Mammary epithelial cell (primary cell): ENCODE results near the gene RPS6KA2.

Experiments used
- CTCF ChIP-seq, 2 donors: IDR thresholded peaks in 1 of 2; conservative IDR thresholded peaks in 1 of 2; 2 replicates each; pipeline ENCODE4 v1.5.1; 2011 to 2012; ENCODE audit warnings: inconsistent platforms in 2 of 2, low read length in 2 of 2, mild to moderate bottlenecking in 2 of 2, control low read depth in 1 of 2, low read depth in 1 of 2; ENCODE audit not compliant: insufficient read depth in 1 of 2; ENCODE audit errors: extremely low read depth in 1 of 2
- EZH2 ChIP-seq: IDR thresholded peaks from 2 replicates; pipeline ENCODE4 v1.6.1; 2012; ENCODE audit warnings: low read length, inconsistent platforms, borderline replicate concordance

DNA sequence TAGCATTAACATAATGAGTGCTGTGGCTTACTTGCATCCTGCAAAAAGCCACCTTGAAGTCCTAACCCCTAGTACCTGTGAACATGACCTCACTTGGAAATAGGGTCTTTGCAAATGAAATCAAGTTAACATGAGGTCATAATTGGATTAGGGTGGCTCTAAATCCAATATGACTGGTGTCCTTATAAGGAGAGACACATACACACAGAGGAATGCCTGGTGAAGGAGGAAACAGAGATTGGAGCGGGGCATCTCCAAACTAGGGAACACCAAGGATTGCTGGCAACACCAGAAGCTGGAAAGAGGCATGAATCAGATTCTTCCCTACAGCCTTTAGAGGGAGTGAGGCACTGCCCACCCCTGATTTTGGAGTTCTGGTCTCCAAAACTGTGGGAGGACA, 17.6 kb upstream of the RPS6KA2 start:
- no peak for TF ChIP-seq CTCF (conservative IDR thresholded peaks at IDR 0.05 in 1 of 2, IDR thresholded peaks at IDR 0.05 in 1 of 2; ENCODE audit: extremely low read depth in 1 of 2, insufficient read depth in 1 of 2, low read depth in 1 of 2, low read length in 2 of 2)
- TF ChIP-seq EZH2, result no peak
